Body of pancreas (tissue), 4 donors: ENCODE data around the gene GCH1. TPM values are rescaled to one million over a fixed set of nuclear protein-coding genes. Genes with fewer than 3 reads are reported as not detected.

Experiments used
- ATAC-seq: fragments of 150-250 bp; one replicate; pipeline ENCODE4 v1.9.1; 2016
- DNase-seq, 4 donors: peaks; one replicate each; pipeline ENCODE4 v3.0.0-alpha.2; 2019
- H3K27ac ChIP-seq, 4 donors: fragments of 200-600 bp; sonication (generic); 1 replicate in 3 of 4; 2 replicates in 1 of 4; pipeline versions ENCODE4 v1.5.1 to v1.6.1; 2016 to 2019; ENCODE audit warnings: mild to moderate bottlenecking in 1 of 4, mixed read lengths in 1 of 4, moderate library complexity in 1 of 4
- H3K27me3 ChIP-seq, 2 donors: fragments of 200-600 bp; sonication (generic); one replicate each; pipeline ENCODE4 v1.6.0; 2016; ENCODE audit warnings: mild to moderate bottlenecking in 1 of 2
- H3K36me3 ChIP-seq, 2 donors: fragments of 200-600 bp; sonication (generic); replicated peaks in 1 of 2; 2 replicates each; pipeline ENCODE4 v1.5.1; 2016; ENCODE audit warnings: low read depth in 2 of 2; ENCODE audit not compliant: insufficient read depth in 1 of 2
- H3K4me1 ChIP-seq: fragments of 200-600 bp; sonication (generic); one replicate; pipeline ENCODE4 v1.6.0; 2016
- H3K4me3 ChIP-seq, 2 donors: fragments of 200-600 bp; sonication (generic); 1 replicate in 1 of 2; 2 replicates in 1 of 2; pipeline ENCODE4 v1.5.1; 2016 to 2019
- H3K9me3 ChIP-seq, 3 donors: fragments of 200-600 bp; sonication (generic); 1 replicate in 2 of 3; 2 replicates in 1 of 3; pipeline ENCODE4 v1.5.1; 2016
- CTCF ChIP-seq, 7 experiments: fragments of 450-650 bp in 4 of 7; fragments of 200-600 bp in 3 of 7; sonication (generic) in 3 of 7; IDR thresholded peaks; one replicate each; pipeline ENCODE4 v1.5.1; 2016 to 2019; ENCODE audit warnings: antibody characterized with exemption in 7 of 7
- POLR2A ChIP-seq, 3 donors: fragments of 450-650 bp; IDR thresholded peaks; one replicate each; pipeline ENCODE4 v1.6.1; 2016; ENCODE audit warnings: antibody characterized with exemption in 3 of 3, mild to moderate bottlenecking in 2 of 3
- WGBS, 2 donors: methylation state at CpG; one replicate each; pipeline ENCODE4 v1.1.5; 2017; 5-methylcytosine and 5-hydroxymethylcytosine counted together
- intact Hi-C: fragments of 100-400 bp; cut with DNase I; formaldehyde crosslinking; loops from one replicate; pipeline ENCODE4 v1.15.1; 2023
- total RNA-seq, 2 donors: library from RNA; depleted of rRNA; stranded (reverse); fragments of >200 nt; gene quantifications; one replicate each; pipeline ENCODE4 v1.1.0, GENCODE V29; 2016

Gene GCH1
- total RNA-seq, 2 donors from 2014 or later, result 6.0 to 11.9 TPM

DNA sequence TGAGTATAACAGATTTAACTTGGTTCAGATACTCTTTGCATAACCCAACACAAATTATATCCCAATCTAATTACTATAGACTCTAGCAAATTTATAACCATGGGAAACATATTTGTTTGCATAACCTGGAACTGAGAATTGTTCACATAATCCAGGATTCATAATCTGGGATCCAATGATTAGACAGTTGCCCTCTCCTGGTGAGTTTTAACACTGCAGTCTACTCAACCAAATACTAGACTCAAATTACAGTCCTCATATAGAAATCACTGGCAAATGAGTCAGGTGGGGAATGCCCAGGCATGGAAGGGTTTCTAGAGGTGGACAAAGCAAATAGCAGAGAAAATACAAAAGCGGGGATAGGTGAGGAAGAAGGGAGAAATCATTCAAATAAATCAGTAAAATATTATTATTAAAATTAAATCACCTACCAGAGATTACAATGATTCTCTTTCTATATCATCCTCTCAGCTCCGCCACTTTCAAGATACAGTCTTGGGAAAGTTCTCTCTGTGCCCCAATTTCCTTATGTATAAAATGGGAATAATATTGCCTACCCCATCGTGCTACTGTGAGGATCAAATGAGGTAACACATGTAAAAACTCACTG lies 9.4 kb downstream of the GCH1 start:
- TF ChIP-seq CTCF (IDR thresholded peaks at IDR 0.05) (peak; percentile 39 to 81 (median 71)), POLR2A (IDR thresholded peaks at IDR 0.05) (no peak)
- H3K27ac ChIP-seq, result no peak overlapping the region
- WGBS, 2 donors, result 69 to 79% methylated on average over 3 of the region's 3 CpGs
- DNase-seq (peak; percentile 36 to 73 (median 44)), ATAC-seq (peak; percentile 91)
- no peak overlapping the region for H3K4me3 ChIP-seq
- intact Hi-C loops, result no loop called here
- H3K27me3 ChIP-seq, result no peaks in the 10 kb centered on the region
- H3K9me3 ChIP-seq, result no peaks in the 10 kb centered on the region
- no peaks in the 10 kb centered on the region for H3K36me3 ChIP-seq
- H3K4me1 ChIP-seq, result peaks cover 6% of the 10 kb centered on the region

DNA sequence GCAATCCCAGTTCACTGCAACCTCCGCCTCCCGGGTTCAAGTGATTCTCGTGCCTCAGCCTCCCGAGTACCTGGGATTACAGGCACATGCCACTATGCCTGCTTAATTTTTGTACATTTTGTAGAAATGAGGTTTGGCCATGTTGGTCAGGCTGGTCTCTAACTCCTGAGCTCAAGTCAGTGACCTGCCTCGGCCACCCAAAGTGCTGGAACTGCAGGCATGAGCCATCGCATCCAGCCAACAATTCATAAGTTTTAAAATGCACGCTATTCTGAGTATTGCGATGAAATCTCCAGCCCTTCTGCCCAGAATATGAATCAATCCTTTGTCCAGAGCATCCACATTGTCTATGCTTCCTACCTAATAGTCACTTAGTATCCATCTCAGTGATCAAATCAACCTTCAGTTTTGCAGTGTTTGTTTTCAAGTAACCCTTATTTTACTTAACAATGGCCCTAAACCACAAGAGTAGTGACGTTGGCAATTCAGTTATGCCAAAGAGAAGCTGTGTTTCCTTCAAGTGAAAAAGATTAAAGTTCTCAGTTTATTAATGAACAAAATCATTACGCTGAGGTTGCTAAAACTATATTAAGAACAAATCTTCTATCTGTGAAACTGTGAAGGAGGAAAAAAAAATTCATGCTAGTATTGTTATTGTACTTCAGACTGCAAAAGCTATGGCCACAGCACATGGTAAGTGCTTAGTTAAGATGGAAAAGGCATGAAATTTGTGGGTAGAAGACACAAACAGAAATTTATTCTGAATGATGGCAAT lies 11.0 kb downstream of the GCH1 start:
- intact Hi-C loops, result no loop called here
- Histone ChIP-seq H3K36me3 (no peaks in the 10 kb centered on the region), H3K27me3 (no peaks in the 10 kb centered on the region), H3K9me3 (no peaks in the 10 kb centered on the region), H3K4me1 (peaks cover 6% of the 10 kb centered on the region), H3K4me3 (no peak overlapping the region), H3K27ac (no peak overlapping the region)
- no peak for TF ChIP-seq POLR2A (IDR thresholded peaks at IDR 0.05)
- TF ChIP-seq CTCF (IDR thresholded peaks at IDR 0.05), result no peak
- no peak for ATAC-seq
- WGBS, 2 donors, result 87 to 91% methylated on average over 10 of the region's 10 CpGs
- no peak for DNase-seq

GRCh38 chr14:54890788-54891187 lies 11.8 kb downstream of the GCH1 start:
- H3K9me3 ChIP-seq, result no peaks in the 10 kb centered on the region
- no peak for TF ChIP-seq POLR2A (IDR thresholded peaks at IDR 0.05)
- no peak for TF ChIP-seq CTCF (IDR thresholded peaks at IDR 0.05)
- peaks cover 6% of the 10 kb centered on the region for H3K4me1 ChIP-seq
- WGBS, 2 donors, result 88 to 92% methylated on average over 1 of the region's 1 CpG
- ATAC-seq (no peak), DNase-seq (no peak)
- H3K27ac ChIP-seq, result no peak overlapping the region
- no peaks in the 10 kb centered on the region for H3K27me3 ChIP-seq
- no peak overlapping the region for H3K4me3 ChIP-seq
- intact Hi-C loops, result no loop called here
- H3K36me3 ChIP-seq, result no peaks in the 10 kb centered on the region

- H3K4me3 ChIP-seq, result no peak overlapping the region
- intact Hi-C loops, result no loop called here
- WGBS, 2 donors, result 88 to 95% methylated on average over 8 of the region's 8 CpGs
- no peak overlapping the region for H3K27ac ChIP-seq
- no peaks in the 10 kb centered on the region for H3K27me3 ChIP-seq
- TF ChIP-seq CTCF (IDR thresholded peaks at IDR 0.05) (no peak), POLR2A (IDR thresholded peaks at IDR 0.05) (no peak)
- ATAC-seq, result no peak
- peaks cover 6% of the 10 kb centered on the region for H3K4me1 ChIP-seq
- DNase-seq, result no peak
- H3K9me3 ChIP-seq, result no peaks in the 10 kb centered on the region
- no peaks in the 10 kb centered on the region for H3K36me3 ChIP-seq
These were observed 12.7 kb downstream of the GCH1 start for GRCh38 chr14:54889919-54890318.
